Panc1 (cell line): ENCODE measurements around the gene TTC17. TPM values are rescaled to one million over a fixed set of nuclear protein-coding genes. Genes with fewer than 3 reads are reported as not detected.

Source experiments
- ATAC-seq: fragments of 200-7000 bp; cut with Tn5 transposase; 2 replicates; pipeline ENCODE4 v1.9.1; 2020; ENCODE audit warnings: mild to moderate bottlenecking, moderate library complexity
- BruUV-seq: library from RNA; stranded (reverse); fragments of 400-500 nt; replicated peaks from 2 replicates; lab custom pipeline; 2021; lab: Mats Ljungman, UMichigan
- CTCF ChIA-PET: fragments of 300-600 bp; sonication (Branson Sonifier 250); formaldehyde crosslinking; loops from one replicate; lab custom pipeline; 2022; ENCODE audit warnings: antibody characterized with exemption; lab: Charles Lee
- POLR2A ChIA-PET: fragments of 300-600 bp; sonication (Branson Sonifier 250); formaldehyde crosslinking; loops from one replicate; lab custom pipeline; 2022; ENCODE audit warnings: antibody characterized with exemption; lab: Charles Lee
- DNase-seq: peaks from one replicate; pipeline ENCODE4 v3.0.0-alpha.2; 2010; ENCODE audit warnings: low read depth, low spot score
- H3K27ac ChIP-seq: 2 replicates; pipeline ENCODE4 v1.5.1; 2011; ENCODE audit warnings: mild to moderate bottlenecking, low read length, inconsistent platforms
- H3K27me3 ChIP-seq: fragments of 200-500 bp; sonication (Bioruptor generic); 2 replicates; pipeline ENCODE4 v1.6.0; 2014; ENCODE audit warnings: low read length, inconsistent platforms; ENCODE audit not compliant: control insufficient read depth, insufficient read depth
- H3K36me3 ChIP-seq: fragments of 200-500 bp; sonication (Bioruptor generic); 2 replicates; pipeline ENCODE4 v1.5.1; 2014; ENCODE audit warnings: inconsistent platforms, mild to moderate bottlenecking, low read length, moderate library complexity; ENCODE audit not compliant: control insufficient read depth, insufficient read depth
- H3K4me1 ChIP-seq: 2 replicates; pipeline ENCODE4 v1.5.1; 2011; ENCODE audit warnings: inconsistent platforms, mild to moderate bottlenecking, low read length, moderate library complexity; ENCODE audit not compliant: control insufficient read depth, insufficient read depth
- H3K4me3 ChIP-seq, 2 experiments: 2 replicates each; pipeline ENCODE4 v1.5.1; 2011 to 2012; ENCODE audit warnings: low read depth in 2 of 2, low read length in 2 of 2, mild to moderate bottlenecking in 2 of 2, inconsistent platforms in 1 of 2, moderate library complexity in 1 of 2
- H3K9me3 ChIP-seq: fragments of 200-500 bp; sonication (Bioruptor generic); 2 replicates; pipeline ENCODE4 v1.5.1; 2014; ENCODE audit warnings: low read depth, mild to moderate bottlenecking, inconsistent platforms, low read length, moderate library complexity; ENCODE audit not compliant: control insufficient read depth, insufficient read depth
- CTCF ChIP-seq: fragments of 450-650 bp; IDR thresholded peaks from 2 replicates; pipeline ENCODE4 v1.5.1; 2017; ENCODE audit warnings: mild to moderate bottlenecking
- POLR2AphosphoS5 ChIP-seq: IDR thresholded peaks from 2 replicates; pipeline ENCODE4 v1.6.1; 2012; ENCODE audit warnings: mild to moderate bottlenecking, low read depth, low read length, moderate library complexity
- REST ChIP-seq, 2 experiments: IDR thresholded peaks; 2 replicates each; pipeline ENCODE4 v1.6.1; 2011 to 2012; ENCODE audit warnings: low read depth in 2 of 2, control low read depth in 1 of 2, low read length in 1 of 2, mild to moderate bottlenecking in 1 of 2, moderate library complexity in 1 of 2; ENCODE audit not compliant: insufficient read depth in 1 of 2
- SIN3A ChIP-seq: IDR thresholded peaks from 2 replicates; pipeline ENCODE4 v1.6.1; 2012; ENCODE audit warnings: low read depth, mild to moderate bottlenecking, low read length, moderate library complexity, borderline replicate concordance; ENCODE audit not compliant: insufficient read depth
- TCF7L2 ChIP-seq: IDR thresholded peaks from 2 replicates; pipeline ENCODE4 v1.6.1; 2011; ENCODE audit warnings: mild to moderate bottlenecking, low read depth, low read length, inconsistent platforms
- in situ Hi-C: cut with HindIII; loops from 2 replicates; pipeline ENCODE4 v1.10.0; 2016; ENCODE audit warnings: low sequenced_read_pairs, low pct_unique_long_range_greater_than_20kb
- intact Hi-C: fragments of 100-400 bp; cut with micrococcal nuclease; formaldehyde crosslinking; loops from one replicate; pipeline ENCODE4 v1.10.0; 2022; ENCODE audit not compliant: unreplicated experiment
- total RNA-seq: library from RNA; stranded (reverse); gene quantifications from one replicate; pipeline ENCODE4 v1.2.1, GENCODE V29; 2021; ENCODE audit not compliant: unreplicated experiment

The TTC17 gene
- total RNA-seq, 1 experiment from 2014 or later = 54.2 TPM

GRCh38 chr11:43507171-43507570, 148.5 kb downstream of the TTC17 start:
- Histone ChIP-seq H3K9me3 (no peaks in the 10 kb centered on the region), H3K4me1 (peaks cover 3% of the 10 kb centered on the region; the same call in 1 of the 2 replicates), H3K36me3 (no peaks in the 10 kb centered on the region), H3K4me3 (no peak overlapping the region), H3K27me3 (no peaks in the 10 kb centered on the region), H3K27ac (no peak overlapping the region)
- ATAC-seq (no peak), DNase-seq (no peak)
- ChIA-PET CTCF (no interaction called here), POLR2A (no interaction called here)
- intact Hi-C loops = no loop called here
- TF ChIP-seq CTCF = no peak
- no peak for TF ChIP-seq TCF7L2
- TF ChIP-seq SIN3A = no peak
- TF ChIP-seq POLR2AphosphoS5 = no peak
- no peak for TF ChIP-seq REST (IDR thresholded peaks at IDR 0.05; ENCODE audit: insufficient read depth in 1 of 2, low read depth in 2 of 2, low read length in 1 of 2)
- BruUV-seq = no TSS peak
- in situ Hi-C loops = no loop called here

- Histone ChIP-seq H3K4me3 (no peak overlapping the region), H3K27me3 (peaks cover 4% of the 10 kb centered on the region; the same call in 1 of the 2 replicates), H3K4me1 (peaks cover 3% of the 10 kb centered on the region; the same call in 1 of the 2 replicates), H3K27ac (no peak overlapping the region), H3K9me3 (no peaks in the 10 kb centered on the region), H3K36me3 (no peaks in the 10 kb centered on the region)
- ATAC-seq = 0 out of 2 replicates have a peak, but pooled peaks have one; percentile 28
- POLR2A ChIA-PET = no interaction called here
- in situ Hi-C loops (no loop called here), intact Hi-C loops (no loop called here)
- no peak for DNase-seq
- CTCF ChIA-PET = no interaction called here
- no TSS peak for BruUV-seq
- TF ChIP-seq CTCF (no peak), TCF7L2 (no peak), SIN3A (no peak), REST (IDR thresholded peaks at IDR 0.05; ENCODE audit: insufficient read depth in 1 of 2, low read depth in 2 of 2, low read length in 1 of 2) (no peak)
These were observed 149.8 kb downstream of the TTC17 start for GRCh38 chr11:43508511-43508918.
